ENCODE measurements around the gene HSPG2. TPM values are rescaled to one million over a fixed set of nuclear protein-coding genes. Genes with fewer than 3 reads are reported as not detected.

Gene HSPG2
- total and polyA plus RNA-seq, 2 of the 13 experiments (the other 11 are each of a cell fraction or from before 2014, with no cell fraction given) = 9.1 to 13.1 TPM

DNA sequence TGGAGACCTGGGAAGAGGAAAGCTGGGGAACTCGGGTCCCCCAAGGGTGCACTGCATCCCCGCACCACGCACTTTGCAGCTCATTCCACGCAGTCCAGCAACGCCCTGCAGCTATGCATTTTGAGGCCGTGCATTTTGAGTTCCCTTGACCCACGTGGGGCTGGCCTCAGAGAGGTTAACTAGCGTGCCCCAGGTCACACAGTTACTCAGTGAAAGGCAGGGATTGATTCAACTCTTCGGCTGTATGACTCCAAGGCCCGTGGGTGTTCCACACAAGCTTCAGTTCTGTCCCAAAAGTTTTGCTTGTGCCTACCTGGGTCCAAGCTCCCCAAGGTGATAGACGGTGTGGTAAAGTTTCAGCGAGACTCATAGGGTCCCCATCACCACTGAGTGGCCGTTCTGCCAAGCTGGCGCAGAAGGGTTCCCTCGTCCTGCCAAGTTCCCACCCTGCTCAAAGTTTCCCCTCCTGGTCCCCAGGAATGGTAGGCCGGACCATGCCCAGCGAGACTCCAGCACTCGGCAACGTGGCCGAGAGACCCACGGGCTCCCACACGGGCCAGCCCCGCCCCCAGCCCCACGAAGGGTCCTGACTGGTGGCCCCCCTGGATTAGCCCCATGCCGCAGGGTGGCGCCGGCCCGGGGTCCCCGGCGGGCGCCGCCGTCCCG lies 611 bp downstream of the HSPG2 start (continued):
- TF ChIP-seq, protein P1, sequence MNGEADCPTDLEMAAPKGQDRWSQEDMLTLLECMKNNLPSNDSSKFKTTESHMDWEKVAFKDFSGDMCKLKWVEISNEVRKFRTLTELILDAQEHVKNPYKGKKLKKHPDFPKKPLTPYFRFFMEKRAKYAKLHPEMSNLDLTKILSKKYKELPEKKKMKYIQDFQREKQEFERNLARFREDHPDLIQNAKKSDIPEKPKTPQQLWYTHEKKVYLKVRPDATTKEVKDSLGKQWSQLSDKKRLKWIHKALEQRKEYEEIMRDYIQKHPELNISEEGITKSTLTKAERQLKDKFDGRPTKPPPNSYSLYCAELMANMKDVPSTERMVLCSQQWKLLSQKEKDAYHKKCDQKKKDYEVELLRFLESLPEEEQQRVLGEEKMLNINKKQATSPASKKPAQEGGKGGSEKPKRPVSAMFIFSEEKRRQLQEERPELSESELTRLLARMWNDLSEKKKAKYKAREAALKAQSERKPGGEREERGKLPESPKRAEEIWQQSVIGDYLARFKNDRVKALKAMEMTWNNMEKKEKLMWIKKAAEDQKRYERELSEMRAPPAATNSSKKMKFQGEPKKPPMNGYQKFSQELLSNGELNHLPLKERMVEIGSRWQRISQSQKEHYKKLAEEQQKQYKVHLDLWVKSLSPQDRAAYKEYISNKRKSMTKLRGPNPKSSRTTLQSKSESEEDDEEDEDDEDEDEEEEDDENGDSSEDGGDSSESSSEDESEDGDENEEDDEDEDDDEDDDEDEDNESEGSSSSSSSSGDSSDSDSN (CRISPR knock-in tag; IDR thresholded peaks at IDR 0.05) = 0 out of 2 replicates have a peak, but pooled peaks have one; percentile 11
- TF ChIP-seq ZFX (CRISPR knock-in tag; IDR thresholded peaks at IDR 0.05; ENCODE audit: low read depth) = peak; percentile 49; the same call in 1 of the 2 replicates
- peak; percentile 5 for TF ChIP-seq TEAD3 (CRISPR knock-in tag; optimal IDR thresholded peaks at IDR 0.05; ENCODE audit: borderline replicate concordance)
- no peak for TF ChIP-seq ZNF17 (CRISPR knock-in tag; IDR thresholded peaks at IDR 0.05)
- peak; percentile 33; the same call in 1 of the 2 replicates for TF ChIP-seq NFKB2 (CRISPR knock-in tag; IDR thresholded peaks at IDR 0.05; ENCODE audit: borderline replicate concordance)
- TF ChIP-seq POLR2A (IDR thresholded peaks at IDR 0.05; ENCODE audit: insufficient read depth in 1 of 2, low read depth in 2 of 2, low read length in 2 of 2) = peak in 1 of 2 experiments; percentile 45; a peak in 1 of 4 replicates
- TF ChIP-seq, protein P2, sequence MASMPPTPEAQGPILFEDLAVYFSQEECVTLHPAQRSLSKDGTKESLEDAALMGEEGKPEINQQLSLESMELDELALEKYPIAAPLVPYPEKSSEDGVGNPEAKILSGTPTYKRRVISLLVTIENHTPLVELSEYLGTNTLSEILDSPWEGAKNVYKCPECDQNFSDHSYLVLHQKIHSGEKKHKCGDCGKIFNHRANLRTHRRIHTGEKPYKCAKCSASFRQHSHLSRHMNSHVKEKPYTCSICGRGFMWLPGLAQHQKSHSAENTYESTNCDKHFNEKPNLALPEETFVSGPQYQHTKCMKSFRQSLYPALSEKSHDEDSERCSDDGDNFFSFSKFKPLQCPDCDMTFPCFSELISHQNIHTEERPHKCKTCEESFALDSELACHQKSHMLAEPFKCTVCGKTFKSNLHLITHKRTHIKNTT (CRISPR knock-in tag; IDR thresholded peaks at IDR 0.05) = no peak
- no peak for TF ChIP-seq MIER3 (CRISPR knock-in tag; IDR thresholded peaks at IDR 0.05; ENCODE audit: borderline replicate concordance)
- TF ChIP-seq ZNF598 (CRISPR knock-in tag; IDR thresholded peaks at IDR 0.05; ENCODE audit: borderline replicate concordance) = peak; percentile 48; the same call in 1 of the 2 replicates
- peak; percentile 93 for TF ChIP-seq GFI1 (CRISPR knock-in tag; IDR thresholded peaks at IDR 0.05; ENCODE audit: borderline replicate concordance)
- TF ChIP-seq RBM39 (IDR thresholded peaks at IDR 0.05; ENCODE audit: low read depth, low read length, poor library complexity, severe bottlenecking) = peak; percentile 11
- no peak for TF ChIP-seq NR2C2 (CRISPR knock-in tag; IDR thresholded peaks at IDR 0.05; ENCODE audit: borderline replicate concordance)
- TF ChIP-seq, protein P3, sequence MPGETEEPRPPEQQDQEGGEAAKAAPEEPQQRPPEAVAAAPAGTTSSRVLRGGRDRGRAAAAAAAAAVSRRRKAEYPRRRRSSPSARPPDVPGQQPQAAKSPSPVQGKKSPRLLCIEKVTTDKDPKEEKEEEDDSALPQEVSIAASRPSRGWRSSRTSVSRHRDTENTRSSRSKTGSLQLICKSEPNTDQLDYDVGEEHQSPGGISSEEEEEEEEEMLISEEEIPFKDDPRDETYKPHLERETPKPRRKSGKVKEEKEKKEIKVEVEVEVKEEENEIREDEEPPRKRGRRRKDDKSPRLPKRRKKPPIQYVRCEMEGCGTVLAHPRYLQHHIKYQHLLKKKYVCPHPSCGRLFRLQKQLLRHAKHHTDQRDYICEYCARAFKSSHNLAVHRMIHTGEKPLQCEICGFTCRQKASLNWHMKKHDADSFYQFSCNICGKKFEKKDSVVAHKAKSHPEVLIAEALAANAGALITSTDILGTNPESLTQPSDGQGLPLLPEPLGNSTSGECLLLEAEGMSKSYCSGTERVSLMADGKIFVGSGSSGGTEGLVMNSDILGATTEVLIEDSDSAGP (CRISPR knock-in tag; IDR thresholded peaks at IDR 0.05; ENCODE audit: borderline replicate concordance) = peak; percentile 25; the same call in 1 of the 2 replicates
- TF ChIP-seq ARNT2 (CRISPR knock-in tag; IDR thresholded peaks at IDR 0.05; ENCODE audit: low read depth) = 0 out of 2 replicates have a peak, but pooled peaks have one; percentile 14
- 0 out of 2 replicates have a peak, but pooled peaks have one; percentile 52 for TF ChIP-seq ZNF83 (CRISPR knock-in tag; IDR thresholded peaks at IDR 0.05; ENCODE audit: borderline replicate concordance)
- TF ChIP-seq, protein P4, sequence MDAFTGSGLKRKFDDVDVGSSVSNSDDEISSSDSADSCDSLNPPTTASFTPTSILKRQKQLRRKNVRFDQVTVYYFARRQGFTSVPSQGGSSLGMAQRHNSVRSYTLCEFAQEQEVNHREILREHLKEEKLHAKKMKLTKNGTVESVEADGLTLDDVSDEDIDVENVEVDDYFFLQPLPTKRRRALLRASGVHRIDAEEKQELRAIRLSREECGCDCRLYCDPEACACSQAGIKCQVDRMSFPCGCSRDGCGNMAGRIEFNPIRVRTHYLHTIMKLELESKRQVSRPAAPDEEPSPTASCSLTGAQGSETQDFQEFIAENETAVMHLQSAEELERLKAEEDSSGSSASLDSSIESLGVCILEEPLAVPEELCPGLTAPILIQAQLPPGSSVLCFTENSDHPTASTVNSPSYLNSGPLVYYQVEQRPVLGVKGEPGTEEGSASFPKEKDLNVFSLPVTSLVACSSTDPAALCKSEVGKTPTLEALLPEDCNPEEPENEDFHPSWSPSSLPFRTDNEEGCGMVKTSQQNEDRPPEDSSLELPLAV (CRISPR knock-in tag; conservative IDR thresholded peaks at IDR 0.05; ENCODE audit: low read depth) = no peak
- peak; percentile 10; the same call in 1 of the 2 replicates for TF ChIP-seq ZFY (CRISPR knock-in tag; IDR thresholded peaks at IDR 0.05)
- TF ChIP-seq ZNF891 (CRISPR knock-in tag; IDR thresholded peaks at IDR 0.05) = 0 out of 2 replicates have a peak, but pooled peaks have one; percentile 29
- TF ChIP-seq BORCS8-MEF2B (CRISPR knock-in tag; IDR thresholded peaks at IDR 0.05) = peak; percentile 37; the same call in 1 of the 2 replicates
- TF ChIP-seq NFKBIZ (CRISPR knock-in tag; IDR thresholded peaks at IDR 0.05) = no peak
- TF ChIP-seq SALL1 (CRISPR knock-in tag; IDR thresholded peaks at IDR 0.05) = 0 out of 2 replicates have a peak, but pooled peaks have one; percentile 9
